ENCODE results near the gene C1GALT1.

DNA sequence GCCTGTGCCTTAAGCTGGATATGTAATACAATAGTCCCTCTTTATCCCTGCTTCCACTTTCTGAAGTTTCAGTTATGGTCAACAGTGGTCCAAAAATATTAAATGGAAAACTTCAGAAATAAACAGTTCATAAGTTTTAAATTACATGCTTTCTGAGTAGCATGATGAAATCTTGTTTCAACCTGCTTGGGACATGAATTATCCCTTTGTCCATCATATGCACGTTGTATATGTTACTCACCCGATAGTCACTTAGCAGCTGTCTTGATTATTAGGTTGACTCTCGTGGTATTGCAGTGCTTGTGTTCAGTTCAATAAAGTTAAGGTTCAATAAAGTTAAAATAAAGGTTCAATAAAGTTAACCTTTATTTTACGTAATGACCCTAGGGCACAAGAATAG lies 25.5 kb downstream of the C1GALT1 start:
- TF ChIP-seq ZNF776 (tag by site-specific recombination; IDR thresholded peaks at IDR 0.05; ENCODE audit: borderline replicate concordance) (no peak), ZBTB8A (tag by site-specific recombination; IDR thresholded peaks at IDR 0.05) (no peak), ZNF423 (tag by site-specific recombination; IDR thresholded peaks at IDR 0.05) (no peak), ZNF2 (tag by site-specific recombination; IDR thresholded peaks at IDR 0.05) (no peak), PBX3 (CRISPR knock-in tag; IDR thresholded peaks at IDR 0.05) (no peak), AEBP2 (tag by site-specific recombination; IDR thresholded peaks at IDR 0.05; ENCODE audit: borderline replicate concordance) (no peak), ZBTB26 (tag by site-specific recombination; optimal IDR thresholded peaks at IDR 0.05) (no peak)
- TF ChIP-seq, protein P1, sequence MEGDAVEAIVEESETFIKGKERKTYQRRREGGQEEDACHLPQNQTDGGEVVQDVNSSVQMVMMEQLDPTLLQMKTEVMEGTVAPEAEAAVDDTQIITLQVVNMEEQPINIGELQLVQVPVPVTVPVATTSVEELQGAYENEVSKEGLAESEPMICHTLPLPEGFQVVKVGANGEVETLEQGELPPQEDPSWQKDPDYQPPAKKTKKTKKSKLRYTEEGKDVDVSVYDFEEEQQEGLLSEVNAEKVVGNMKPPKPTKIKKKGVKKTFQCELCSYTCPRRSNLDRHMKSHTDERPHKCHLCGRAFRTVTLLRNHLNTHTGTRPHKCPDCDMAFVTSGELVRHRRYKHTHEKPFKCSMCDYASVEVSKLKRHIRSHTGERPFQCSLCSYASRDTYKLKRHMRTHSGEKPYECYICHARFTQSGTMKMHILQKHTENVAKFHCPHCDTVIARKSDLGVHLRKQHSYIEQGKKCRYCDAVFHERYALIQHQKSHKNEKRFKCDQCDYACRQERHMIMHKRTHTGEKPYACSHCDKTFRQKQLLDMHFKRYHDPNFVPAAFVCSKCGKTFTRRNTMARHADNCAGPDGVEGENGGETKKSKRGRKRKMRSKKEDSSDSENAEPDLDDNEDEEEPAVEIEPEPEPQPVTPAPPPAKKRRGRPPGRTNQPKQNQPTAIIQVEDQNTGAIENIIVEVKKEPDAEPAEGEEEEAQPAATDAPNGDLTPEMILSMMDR (tag by site-specific recombination; IDR thresholded peaks at IDR 0.05), result no peak
- TF ChIP-seq, protein P2, sequence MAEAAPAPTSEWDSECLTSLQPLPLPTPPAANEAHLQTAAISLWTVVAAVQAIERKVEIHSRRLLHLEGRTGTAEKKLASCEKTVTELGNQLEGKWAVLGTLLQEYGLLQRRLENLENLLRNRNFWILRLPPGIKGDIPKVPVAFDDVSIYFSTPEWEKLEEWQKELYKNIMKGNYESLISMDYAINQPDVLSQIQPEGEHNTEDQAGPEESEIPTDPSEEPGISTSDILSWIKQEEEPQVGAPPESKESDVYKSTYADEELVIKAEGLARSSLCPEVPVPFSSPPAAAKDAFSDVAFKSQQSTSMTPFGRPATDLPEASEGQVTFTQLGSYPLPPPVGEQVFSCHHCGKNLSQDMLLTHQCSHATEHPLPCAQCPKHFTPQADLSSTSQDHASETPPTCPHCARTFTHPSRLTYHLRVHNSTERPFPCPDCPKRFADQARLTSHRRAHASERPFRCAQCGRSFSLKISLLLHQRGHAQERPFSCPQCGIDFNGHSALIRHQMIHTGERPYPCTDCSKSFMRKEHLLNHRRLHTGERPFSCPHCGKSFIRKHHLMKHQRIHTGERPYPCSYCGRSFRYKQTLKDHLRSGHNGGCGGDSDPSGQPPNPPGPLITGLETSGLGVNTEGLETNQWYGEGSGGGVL (tag by site-specific recombination; IDR thresholded peaks at IDR 0.05), result no peak
- TF ChIP-seq, protein P3, sequence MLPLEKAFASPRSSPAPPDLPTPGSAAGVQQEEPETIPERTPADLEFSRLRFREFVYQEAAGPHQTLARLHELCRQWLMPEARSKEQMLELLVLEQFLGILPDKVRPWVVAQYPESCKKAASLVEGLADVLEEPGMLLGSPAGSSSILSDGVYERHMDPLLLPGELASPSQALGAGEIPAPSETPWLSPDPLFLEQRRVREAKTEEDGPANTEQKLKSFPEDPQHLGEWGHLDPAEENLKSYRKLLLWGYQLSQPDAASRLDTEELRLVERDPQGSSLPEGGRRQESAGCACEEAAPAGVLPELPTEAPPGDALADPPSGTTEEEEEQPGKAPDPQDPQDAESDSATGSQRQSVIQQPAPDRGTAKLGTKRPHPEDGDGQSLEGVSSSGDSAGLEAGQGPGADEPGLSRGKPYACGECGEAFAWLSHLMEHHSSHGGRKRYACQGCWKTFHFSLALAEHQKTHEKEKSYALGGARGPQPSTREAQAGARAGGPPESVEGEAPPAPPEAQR (tag by site-specific recombination; IDR thresholded peaks at IDR 0.05), result no peak
- TF ChIP-seq, protein P4, sequence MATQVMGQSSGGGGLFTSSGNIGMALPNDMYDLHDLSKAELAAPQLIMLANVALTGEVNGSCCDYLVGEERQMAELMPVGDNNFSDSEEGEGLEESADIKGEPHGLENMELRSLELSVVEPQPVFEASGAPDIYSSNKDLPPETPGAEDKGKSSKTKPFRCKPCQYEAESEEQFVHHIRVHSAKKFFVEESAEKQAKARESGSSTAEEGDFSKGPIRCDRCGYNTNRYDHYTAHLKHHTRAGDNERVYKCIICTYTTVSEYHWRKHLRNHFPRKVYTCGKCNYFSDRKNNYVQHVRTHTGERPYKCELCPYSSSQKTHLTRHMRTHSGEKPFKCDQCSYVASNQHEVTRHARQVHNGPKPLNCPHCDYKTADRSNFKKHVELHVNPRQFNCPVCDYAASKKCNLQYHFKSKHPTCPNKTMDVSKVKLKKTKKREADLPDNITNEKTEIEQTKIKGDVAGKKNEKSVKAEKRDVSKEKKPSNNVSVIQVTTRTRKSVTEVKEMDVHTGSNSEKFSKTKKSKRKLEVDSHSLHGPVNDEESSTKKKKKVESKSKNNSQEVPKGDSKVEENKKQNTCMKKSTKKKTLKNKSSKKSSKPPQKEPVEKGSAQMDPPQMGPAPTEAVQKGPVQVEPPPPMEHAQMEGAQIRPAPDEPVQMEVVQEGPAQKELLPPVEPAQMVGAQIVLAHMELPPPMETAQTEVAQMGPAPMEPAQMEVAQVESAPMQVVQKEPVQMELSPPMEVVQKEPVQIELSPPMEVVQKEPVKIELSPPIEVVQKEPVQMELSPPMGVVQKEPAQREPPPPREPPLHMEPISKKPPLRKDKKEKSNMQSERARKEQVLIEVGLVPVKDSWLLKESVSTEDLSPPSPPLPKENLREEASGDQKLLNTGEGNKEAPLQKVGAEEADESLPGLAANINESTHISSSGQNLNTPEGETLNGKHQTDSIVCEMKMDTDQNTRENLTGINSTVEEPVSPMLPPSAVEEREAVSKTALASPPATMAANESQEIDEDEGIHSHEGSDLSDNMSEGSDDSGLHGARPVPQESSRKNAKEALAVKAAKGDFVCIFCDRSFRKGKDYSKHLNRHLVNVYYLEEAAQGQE (tag by site-specific recombination; IDR thresholded peaks at IDR 0.05), result no peak
- TF ChIP-seq, protein P5, sequence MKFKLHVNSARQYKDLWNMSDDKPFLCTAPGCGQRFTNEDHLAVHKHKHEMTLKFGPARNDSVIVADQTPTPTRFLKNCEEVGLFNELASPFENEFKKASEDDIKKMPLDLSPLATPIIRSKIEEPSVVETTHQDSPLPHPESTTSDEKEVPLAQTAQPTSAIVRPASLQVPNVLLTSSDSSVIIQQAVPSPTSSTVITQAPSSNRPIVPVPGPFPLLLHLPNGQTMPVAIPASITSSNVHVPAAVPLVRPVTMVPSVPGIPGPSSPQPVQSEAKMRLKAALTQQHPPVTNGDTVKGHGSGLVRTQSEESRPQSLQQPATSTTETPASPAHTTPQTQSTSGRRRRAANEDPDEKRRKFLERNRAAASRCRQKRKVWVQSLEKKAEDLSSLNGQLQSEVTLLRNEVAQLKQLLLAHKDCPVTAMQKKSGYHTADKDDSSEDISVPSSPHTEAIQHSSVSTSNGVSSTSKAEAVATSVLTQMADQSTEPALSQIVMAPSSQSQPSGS (tag by site-specific recombination; IDR thresholded peaks at IDR 0.05; ENCODE audit: low read depth), result no peak

Measured in HEK293 (cell line).